Middle frontal gyrus (tissue), 1 donor: ENCODE data around the gene CCDC83.
A peak's percentile ranks its signal among the peaks of the same experiment; 100 is the strongest.
"Not testable (repeated sequence)": the region's sequence is repeated elsewhere in the genome, so short reads cannot be mapped to it uniquely, and the experiment has no call there.

Experiments used
- DNase-seq: peaks from one replicate; pipeline ENCODE4 v3.0.0-alpha.2; 2015; ENCODE audit warnings: low spot score; ENCODE audit errors: extremely low spot score

Gene CCDC83

DNA sequence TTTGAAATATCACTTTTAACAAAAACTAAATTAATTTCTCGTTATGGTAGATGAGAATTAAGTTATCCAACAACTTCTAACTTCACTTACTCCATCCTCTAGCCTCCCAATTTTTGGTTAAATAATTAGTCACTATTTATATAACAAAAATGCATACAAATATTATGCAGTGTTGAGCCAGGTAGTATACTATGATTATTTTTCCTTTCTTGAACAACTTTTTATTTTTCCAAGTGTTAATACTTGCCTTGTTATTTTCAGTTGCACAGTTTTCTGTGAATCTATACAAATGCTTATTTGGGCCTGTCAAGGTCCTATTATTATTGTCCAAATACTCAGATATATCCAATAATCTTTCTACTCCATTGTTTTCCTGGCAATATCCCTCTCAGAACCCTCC is 19.9 kb upstream of the CCDC83 start:
- DNase-seq: no peak

DNA sequence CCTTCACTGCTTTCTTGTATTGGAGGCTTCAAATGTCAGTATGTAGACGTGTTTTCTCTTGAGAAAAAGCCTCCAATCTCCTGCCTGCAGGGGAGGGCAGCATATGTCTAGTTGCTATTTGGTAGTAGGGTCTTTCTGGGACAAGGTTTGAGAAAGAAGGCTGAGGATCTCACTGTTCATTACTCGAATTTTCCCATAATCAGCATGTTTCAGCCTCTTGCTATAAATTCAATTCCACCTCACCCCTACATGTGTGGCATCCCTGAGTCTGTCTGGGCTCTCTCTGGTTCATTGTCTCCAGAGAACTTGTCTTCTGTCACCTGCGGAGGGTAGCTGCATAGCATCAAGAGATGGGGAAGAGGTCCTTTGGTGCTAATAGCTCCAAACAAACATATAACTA is 19.5 kb upstream of the CCDC83 start:
- no peak for DNase-seq

DNA sequence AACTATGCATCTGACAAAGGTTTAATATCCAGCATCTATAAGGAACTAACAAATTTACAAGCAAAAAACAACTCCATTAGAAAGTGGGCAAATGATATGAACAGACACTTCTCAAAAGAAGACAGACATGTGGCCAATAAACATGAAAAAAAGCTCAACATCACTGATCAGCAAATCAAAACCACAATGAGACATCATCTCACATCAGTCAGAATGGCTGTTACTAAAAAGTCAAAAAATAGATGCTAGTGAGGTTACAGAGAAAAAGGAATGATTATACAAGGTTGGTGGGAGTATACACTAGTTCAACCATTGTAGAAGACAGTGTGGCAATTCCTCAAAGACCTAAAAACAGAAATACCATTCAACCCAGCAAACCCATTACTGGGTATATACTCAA is 14.3 kb upstream of the CCDC83 start:
- DNase-seq: not testable (repeated sequence)

DNA sequence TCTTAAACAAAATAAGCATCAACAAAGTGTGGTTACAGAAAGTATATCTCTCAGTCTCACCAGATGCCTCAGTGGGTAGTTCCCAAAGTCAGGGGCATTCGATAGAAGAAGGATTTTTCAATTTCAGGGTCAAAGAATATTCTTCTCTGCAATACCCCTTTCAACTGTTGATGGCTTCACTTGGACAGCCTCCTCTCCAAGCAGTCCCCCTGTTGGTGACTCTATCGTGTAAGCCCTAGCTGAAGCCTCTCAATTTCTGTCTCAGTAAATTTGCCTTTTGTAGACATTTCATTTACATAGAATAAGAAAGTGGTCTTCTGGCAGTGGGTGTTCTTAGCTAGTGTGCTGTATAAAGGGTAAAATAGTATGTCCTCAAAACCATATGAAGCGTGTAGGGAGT is 11.3 kb upstream of the CCDC83 start:
- DNase-seq: no peak

DNA sequence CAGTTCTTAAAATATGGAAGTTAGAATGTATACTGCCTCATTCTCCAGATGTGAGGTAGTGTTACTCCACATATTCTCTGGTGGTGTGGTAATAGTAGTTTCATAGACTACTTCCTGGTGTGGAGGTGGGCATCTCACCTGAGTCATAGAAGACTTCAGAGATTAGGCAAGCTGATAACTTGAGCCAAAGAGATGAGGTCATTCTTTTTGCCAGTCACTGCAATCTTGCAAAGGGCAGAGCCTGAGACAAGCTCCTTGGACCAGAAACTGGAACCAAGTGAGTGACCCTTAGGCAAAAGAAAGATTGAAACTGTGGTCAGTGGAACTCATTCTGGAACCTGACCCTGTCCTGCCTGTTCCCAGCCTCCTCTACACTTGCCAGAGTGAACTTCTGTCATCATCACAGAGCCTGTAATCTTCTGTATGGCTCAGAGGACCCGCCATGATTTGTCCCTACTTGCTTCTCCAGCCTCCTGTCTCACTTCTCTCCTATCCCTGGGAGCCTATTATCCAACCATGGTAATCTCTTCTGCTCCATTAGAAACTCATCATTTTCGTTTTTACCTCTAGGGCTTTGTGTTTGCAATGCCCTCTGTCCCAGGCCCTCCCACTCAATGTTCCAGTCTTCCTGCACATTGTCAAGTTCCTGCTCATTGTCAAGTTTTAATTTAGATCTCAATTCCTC is 10.6 kb upstream of the CCDC83 start:
- DNase-seq: no peak

DNA sequence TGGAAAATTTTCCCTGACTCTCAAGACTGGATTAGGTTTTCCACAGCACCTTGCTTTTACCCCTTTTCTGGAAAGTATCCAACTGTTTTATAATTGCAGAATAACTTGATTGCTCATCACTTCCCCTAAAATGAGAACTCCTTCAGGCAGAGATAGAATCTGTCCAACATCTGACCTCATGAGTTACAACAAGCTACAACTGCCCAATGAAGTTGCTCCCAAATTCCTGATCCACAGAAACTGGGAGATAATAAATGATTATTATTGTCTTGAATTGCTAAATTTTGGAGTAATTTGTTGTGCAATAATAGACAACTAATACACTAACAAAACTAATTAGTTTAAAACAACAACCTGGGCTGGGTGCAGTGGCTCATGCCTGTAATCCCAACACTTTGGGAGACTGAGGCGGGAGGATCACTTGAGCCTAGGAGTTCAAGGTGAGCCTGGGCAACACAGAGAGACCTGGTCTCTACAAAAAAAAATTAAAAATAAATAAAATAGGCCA is 10.0 kb upstream of the CCDC83 start:
- DNase-seq: no peak

DNA sequence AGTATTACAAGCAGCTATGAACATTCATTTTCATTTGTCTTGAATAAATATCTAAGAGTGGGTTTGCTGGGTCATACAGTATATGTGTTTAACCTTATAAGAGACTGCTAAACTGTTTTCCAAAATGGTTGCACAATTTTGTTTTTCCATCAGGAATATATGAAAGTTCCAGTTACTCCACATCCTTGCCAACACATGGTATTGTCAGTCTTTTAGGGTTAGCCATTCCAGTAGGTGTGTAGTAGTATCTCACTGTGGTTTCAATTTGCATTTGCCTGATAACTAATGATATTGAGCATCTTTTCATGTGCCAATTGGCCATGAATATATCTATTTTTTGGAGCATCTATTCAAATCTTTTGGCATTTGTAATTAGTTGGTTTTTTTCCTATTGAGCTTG is 7.7 kb upstream of the CCDC83 start:
- no peak for DNase-seq

DNA sequence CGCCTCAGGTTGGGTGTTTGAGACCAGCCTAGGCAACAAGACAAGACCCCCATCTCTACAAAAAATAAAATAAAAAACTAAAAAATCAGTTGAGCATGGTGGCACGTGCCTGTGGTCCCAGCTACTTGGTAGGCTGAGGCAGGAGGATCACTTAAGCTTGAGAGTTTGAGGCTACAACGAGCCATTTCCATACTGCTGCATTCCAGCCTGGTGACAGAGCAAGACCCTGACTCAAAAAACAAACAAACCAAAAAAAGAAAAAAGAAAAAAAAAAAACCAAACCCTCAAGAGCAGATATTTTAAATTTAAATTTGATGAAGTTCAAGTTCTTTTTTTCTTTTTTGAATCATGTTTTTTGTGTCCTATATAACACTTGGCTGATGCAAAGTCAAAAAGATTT is 7.2 kb upstream of the CCDC83 start:
- no peak for DNase-seq

DNA sequence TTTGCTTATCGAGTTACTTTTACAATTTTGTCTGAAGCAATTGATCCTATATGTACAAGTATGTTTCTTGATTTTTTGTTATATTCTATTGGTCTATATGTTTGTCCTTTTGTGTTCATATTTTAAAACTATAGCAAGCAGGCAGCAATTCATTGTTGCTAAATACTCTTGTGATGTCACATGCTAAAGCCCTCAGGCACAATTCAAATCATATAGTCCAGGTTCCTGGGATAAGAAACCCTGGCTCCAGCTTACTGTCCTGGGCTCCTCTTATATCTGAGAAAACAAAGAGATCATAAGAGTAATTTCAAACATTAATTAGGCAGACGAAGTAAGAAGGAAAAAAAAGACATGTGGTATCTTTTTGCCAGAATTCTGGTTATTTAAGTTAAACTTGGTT is 6.6 kb upstream of the CCDC83 start:
- no peak for DNase-seq

DNA sequence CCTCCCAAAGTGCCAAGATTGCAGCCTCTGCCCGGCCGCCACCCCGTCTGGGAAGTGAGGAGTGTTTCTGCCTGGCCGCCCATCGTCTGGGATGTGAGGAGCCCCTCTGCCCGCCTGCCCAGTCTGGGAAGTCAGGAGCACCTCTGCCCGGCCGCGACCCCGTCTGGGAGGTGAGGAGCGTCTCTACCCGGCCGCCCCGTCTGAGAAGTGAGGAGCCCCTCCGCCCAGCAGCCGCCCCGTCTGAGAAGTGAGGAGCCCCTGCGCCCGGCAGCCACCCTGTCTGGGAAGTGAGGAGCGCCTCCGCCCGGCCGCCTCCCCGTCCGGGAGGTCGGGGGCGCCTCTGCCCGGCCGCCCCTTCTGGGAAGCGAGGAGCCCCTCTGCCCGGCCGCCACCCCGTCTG is 2.4 kb upstream of the CCDC83 start:
- DNase-seq: not testable (repeated sequence)

DNA sequence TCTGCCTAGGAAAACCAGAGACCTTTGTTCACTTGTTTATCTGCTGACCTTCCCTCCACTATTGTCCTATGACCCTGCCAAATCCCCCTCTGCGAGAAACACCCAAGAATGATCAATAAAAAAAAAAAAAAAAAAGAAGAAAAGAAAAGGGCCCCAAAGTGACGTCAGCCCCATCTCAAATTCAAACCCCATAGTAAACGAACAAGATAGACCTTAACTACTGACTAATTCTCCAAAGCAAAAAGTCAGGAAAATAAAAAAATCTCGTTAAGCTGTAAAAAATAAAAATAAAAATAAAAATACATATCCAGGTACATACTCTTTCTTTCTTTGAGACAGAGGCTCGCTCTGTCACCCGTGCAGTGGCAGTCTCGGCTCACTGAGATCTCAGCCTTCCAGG is 1.6 kb upstream of the CCDC83 start:
- DNase-seq: not testable (repeated sequence)

DNA sequence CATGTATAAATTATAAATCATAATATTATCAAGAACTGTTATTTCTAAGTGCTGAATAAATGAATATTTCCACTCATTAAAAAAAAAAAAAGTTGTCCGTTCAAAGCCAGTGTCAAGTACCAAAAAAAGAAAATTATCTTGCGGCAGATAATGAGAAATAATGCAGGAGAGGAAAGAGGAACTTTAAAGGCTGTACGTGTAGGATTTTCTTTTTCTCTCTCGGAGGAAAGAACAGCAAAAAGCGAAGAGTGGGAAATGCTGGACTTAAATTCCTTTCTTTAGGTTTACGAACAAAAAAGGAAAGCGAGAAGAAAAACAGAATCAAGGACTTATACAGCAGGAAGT is 999 bp upstream of the CCDC83 start:
- no peak for DNase-seq

DNA sequence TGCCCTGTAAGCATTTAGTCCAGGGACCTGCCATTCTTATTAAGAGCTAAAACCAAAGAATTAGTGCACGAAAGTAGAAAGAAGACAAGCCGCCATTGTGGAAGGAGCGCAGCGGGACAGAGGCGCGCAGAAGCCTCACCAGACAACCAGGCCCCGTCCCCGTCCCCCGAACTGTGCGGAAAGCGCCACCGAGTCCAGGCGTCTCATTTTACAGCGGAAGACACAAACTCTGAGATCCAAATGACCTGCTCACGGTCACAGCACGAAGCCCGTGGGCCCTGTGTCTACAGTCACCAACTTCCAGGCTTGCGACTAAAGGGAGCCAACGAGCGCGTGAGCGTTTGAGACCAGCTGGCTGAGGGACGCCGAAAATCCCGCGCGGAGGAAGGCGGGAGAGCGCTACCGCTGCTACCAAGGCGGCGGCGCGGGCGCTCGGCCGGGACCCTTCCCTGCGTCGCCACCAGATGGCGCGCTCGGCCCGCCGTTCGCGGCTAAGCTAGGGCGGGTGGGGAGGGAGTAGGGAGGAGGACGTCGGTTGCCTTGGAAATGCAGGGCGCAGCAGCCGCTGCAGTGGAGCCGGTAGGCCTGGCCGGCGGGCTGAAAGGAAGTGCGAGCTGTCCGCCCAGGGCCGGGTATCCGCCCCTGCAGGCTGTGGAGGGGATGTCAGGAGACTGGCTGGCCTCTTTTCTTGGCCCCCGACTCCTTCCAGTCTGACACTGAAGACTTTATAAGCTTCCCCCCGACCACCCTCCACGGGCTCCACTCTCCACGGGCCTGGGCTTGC is 434 bp upstream of the CCDC83 start:
- peak; percentile 82 for DNase-seq

DNA sequence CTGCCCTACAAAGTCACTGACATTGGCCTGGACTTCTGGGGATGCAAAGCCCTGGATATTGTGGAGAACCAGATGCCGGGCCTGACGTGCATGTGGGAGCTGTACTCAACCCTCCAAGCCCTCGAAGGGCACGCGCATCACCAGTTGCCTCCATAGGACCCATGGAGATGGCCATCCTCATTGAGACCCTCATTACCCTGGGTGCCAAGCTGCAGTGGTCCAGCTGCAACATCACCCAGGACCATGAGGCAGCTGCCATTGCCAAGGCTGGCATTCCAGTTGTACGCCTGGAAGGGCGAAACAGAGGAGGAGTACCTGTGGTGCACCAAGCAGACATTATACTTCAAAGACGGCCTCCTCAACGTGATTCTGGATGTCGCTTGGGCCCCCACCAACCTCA is 1.9 kb downstream of the CCDC83 start:
- DNase-seq: no peak

DNA sequence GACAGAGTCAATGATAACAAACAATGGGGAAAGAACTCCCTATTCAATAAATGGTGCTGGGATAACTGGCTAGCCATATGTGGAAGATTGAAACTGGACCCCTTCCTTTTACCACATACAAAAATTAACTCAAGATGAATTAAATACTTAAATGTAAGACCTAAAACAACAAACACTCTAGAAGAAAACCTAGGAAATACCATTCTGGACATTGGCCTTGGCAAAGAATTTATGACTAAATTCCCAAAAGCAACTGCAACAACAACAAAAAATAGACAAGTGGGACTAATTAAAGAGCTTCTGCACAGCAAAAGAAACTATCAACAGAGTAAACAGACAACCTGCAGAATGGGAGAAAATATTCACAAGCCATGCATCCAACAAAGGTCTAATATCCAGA is 4.4 kb downstream of the CCDC83 start:
- not testable (repeated sequence) for DNase-seq

DNA sequence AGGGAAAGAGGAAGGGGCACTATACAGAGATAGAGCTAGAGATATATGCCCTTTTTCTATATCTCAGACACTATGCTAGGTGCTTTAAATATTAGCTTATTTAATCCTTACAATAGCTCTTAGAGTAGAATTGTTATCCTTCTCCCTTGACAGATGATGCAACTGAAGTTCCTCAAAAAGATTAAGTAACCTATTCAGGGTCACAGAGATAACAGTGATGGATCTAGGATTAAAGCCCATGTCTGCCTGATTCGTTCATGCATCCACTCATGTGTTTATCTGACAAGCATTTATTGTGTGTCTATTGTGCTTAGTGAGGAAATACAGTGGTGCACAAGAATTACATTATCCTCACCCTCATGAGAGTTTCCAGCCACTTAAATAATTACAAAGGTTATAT is 8.7 kb downstream of the CCDC83 start:
- DNase-seq: no peak

DNA sequence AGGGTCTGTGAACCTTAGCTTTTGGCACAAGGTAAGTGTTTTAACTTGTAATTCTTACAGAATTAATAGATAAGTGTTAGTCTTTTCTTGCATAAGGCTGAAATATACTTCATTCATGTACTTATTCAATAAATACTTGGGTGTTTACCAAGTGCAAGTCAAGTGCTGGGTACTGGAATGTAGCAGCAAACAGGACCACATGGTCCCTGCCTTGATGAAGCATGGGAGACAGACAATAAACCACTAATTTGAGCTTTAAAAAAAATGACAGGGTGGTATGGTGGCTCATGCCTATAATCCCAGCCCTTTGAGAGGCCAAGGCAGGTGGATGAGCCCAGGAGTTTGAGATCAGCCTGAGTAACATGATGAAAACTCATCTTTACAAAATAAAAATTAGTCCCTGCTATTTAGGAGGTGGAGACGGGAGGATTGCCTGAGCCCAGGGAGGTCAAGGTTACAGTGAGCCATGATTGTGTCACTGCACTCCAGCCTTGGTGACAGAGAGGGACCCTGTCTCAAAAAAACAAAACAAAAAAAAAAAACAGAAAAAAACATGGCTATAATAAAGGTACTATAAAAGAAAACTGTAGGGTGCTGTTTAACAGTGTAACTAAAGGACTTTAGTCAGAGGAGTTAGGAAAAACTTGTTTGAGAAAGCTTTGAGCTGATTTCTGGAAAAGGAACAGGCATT is 11.1 kb downstream of the CCDC83 start:
- DNase-seq: no peak

DNA sequence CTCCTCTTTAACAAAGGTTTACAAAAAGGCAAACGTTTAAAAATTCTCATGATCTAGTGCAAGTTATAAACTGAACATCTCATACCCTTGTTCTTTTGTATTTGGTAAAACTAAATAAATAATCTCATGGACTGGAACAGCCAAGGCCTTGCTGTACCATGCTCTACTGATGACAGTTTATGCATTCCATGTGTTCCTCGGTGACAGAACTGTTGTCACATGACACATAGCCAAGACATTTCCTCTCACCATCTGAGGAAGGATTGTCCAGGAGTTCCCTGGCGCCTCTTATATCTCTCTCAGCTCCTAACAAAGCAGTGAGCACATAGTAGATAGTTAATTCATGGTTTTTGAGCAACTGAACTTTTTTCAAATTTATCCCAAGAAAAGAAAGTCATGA is 12.6 kb downstream of the CCDC83 start:
- no peak for DNase-seq

DNA sequence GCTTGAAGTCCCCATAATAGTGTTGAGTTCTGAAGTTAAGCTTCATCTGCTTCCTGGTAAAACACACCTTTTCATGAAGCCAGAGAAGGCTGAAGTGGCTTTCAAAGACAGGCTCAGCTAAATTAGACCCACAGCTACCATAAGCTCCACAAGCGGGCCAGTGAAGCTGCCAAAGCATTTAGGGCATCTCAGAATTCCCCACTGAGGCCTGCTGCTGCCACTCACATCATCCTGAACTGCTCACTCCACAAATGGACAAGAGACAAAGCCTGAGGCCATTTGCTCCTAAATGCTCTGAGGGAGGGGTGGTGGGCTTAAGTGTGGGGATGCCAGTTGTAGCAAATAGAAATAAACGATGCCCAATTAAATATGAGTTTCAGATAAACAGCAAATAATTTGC is 14.6 kb downstream of the CCDC83 start:
- no peak for DNase-seq

DNA sequence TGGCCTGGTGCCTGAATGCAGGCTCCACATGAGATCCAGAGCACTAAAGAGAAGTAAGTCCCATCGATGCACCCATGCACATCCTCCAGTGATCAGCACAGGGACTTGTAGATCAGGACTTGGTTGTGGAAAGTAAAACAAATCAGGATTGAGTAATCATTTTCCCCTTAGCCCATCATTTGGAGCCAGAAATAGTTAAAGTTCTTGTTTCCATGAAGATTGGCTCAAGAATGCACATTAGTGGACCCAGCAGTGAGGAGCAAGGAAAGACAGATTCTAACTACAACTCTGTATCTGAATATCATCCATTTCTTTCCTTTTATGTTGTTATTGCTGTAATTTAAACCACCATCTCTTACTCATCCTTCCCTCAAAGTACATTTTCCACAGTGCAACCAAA is 19.1 kb downstream of the CCDC83 start:
- no peak for DNase-seq

DNA sequence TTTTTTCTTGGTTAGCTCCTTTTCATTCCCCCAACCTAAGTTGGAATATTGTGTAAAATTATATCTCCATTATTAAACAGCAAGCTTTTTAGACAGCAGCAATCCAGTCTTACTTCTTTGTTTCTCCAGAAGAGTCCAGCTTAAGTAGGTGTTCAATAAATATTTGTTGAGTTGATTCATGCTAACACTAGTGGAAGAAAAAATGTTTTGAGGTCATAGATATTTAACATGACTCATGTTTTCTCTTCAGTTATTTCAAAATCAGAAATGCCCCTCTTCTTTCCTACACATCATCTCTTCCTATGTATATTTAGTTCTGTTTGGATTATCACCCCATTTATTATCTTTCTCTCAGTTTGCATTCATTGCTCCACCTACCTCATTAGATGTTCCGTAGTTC is 20.3 kb downstream of the CCDC83 start:
- no peak for DNase-seq

DNA sequence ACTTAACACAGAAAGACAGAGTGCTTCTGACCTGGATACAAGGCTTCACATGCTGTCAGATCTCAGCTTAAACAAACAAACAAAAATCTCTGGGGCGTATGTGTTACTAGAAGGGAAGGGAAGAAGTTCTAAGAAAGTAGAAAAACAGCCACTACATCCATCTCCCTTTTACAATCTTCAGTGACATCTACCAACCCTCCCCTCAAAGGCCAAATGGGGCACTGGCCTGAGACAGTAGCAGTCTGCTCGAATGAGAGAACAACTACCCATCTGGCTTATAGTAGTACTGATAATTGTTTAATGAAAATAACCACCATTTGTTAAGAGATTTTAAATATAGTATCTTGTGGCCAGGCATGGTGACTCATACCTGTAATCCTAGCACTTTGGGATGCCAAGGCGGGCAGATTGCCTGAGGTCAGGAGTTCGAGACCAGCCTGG is 29.4 kb downstream of the CCDC83 start:
- no peak for DNase-seq
